Measurements from ENCODE around the gene DPYSL4.

DPYSL4 gene

GRCh38 chr10:132200344-132201110, 13.8 kb downstream of the DPYSL4 start:
- POLR2A ChIA-PET, result no interaction called here
- no peak for DNase-seq (ENCODE audit: extremely low spot score)
- CTCF ChIA-PET, result no interaction called here
- no peak for TF ChIP-seq CTCF (IDR thresholded peaks at IDR 0.05; ENCODE audit: control extremely low read depth, extremely low read depth, low read depth, missing control alignments)

- no peak for TF ChIP-seq CTCF (IDR thresholded peaks at IDR 0.05; ENCODE audit: control extremely low read depth, extremely low read depth, low read depth, missing control alignments)
- no peak for DNase-seq (ENCODE audit: extremely low spot score)
- POLR2A ChIA-PET, result no interaction called here
- CTCF ChIA-PET, result no interaction called here
These were observed 14.6 kb downstream of the DPYSL4 start for GRCh38 chr10:132201111-132201969.

- ChIA-PET CTCF (no interaction called here), POLR2A (no interaction called here)
- no peak for TF ChIP-seq CTCF (IDR thresholded peaks at IDR 0.05; ENCODE audit: control extremely low read depth, extremely low read depth, low read depth, missing control alignments)
- DNase-seq (ENCODE audit: extremely low spot score), result no peak
These were observed 15.6 kb downstream of the DPYSL4 start for GRCh38 chr10:132202070-132202970.

- POLR2A ChIA-PET, result no interaction called here
- CTCF ChIA-PET, result no interaction called here
- DNase-seq (ENCODE audit: extremely low spot score), result no peak
- no peak for TF ChIP-seq CTCF (IDR thresholded peaks at IDR 0.05; ENCODE audit: control extremely low read depth, extremely low read depth, low read depth, missing control alignments)
These were observed 16.7 kb downstream of the DPYSL4 start for GRCh38 chr10:132203256-132204077.

GRCh38 chr10:132204078-132204780, 17.5 kb downstream of the DPYSL4 start:
- no peak for TF ChIP-seq CTCF (IDR thresholded peaks at IDR 0.05; ENCODE audit: control extremely low read depth, extremely low read depth, low read depth, missing control alignments)
- POLR2A ChIA-PET, result no interaction called here
- DNase-seq (ENCODE audit: extremely low spot score), result no peak
- CTCF ChIA-PET, result no interaction called here
